ENCODE measurements around the gene KDM4B.

GRCh38 chr19:4976401-4977298 is 7.7 kb downstream of the KDM4B start:
- TF ChIP-seq CTCF (IDR thresholded peaks at IDR 0.05) (peak in 5 of 6 experiments; percentile 27 to 55 (median 39)), POLR2A (IDR thresholded peaks at IDR 0.05) (peak in 2 of 4 donors; percentile 57 to 62)
